GM23338 (cell line): ENCODE measurements around the gene DPH2. TPM values are rescaled to one million over a fixed set of nuclear protein-coding genes. Genes with fewer than 3 reads are reported as not detected.

Experiments used
- ATAC-seq: fragments of 200-7000 bp; cut with Tn5 transposase; 3 replicates; pipeline ENCODE4 v1.9.1; 2020
- DNase-seq: peaks from one replicate; pipeline ENCODE4 v3.0.0-alpha.2; 2015; ENCODE audit warnings: low spot score
- H2AFZ ChIP-seq: fragments of 200-600 bp; sonication (generic); 2 replicates; pipeline ENCODE4 v1.8.0; 2016; ENCODE audit warnings: antibody characterized with exemption, mild to moderate bottlenecking, moderate library complexity
- H3F3A ChIP-seq: fragments of 200-600 bp; sonication (generic); replicated peaks from 2 replicates; pipeline ENCODE4 v1.8.0; 2017; ENCODE audit warnings: antibody characterized with exemption, mixed run types, low read depth
- H3K27ac ChIP-seq: fragments of 200-600 bp; sonication (generic); 2 replicates; pipeline ENCODE4 v1.6.1; 2016; ENCODE audit warnings: low read depth
- H3K27me3 ChIP-seq: fragments of 200-600 bp; sonication (generic); 2 replicates; pipeline ENCODE4 v1.8.0; 2016; ENCODE audit warnings: mild to moderate bottlenecking, mixed run types, moderate library complexity; ENCODE audit not compliant: insufficient read depth
- H3K36me3 ChIP-seq: fragments of 200-600 bp; sonication (generic); 2 replicates; pipeline ENCODE4 v1.8.0; 2016; ENCODE audit warnings: mild to moderate bottlenecking; ENCODE audit not compliant: insufficient read depth
- H3K4me1 ChIP-seq: fragments of 200-600 bp; sonication (generic); 2 replicates; pipeline ENCODE4 v1.8.0; 2016; ENCODE audit warnings: mild to moderate bottlenecking, moderate library complexity; ENCODE audit not compliant: insufficient read depth
- H3K4me2 ChIP-seq: fragments of 200-600 bp; sonication (generic); 2 replicates; pipeline ENCODE4 v1.7.1; 2017; ENCODE audit warnings: mixed run types
- H3K4me3 ChIP-seq: fragments of 200-600 bp; sonication (generic); 2 replicates; pipeline ENCODE4 v1.6.1; 2016; ENCODE audit warnings: mixed run types
- H3K79me2 ChIP-seq: fragments of 200-600 bp; sonication (generic); replicated peaks from 2 replicates; pipeline ENCODE4 v1.8.0; 2017; ENCODE audit warnings: mild to moderate bottlenecking; ENCODE audit not compliant: insufficient read depth
- H3K9me2 ChIP-seq: fragments of 200-600 bp; sonication (generic); 2 replicates; pipeline ENCODE4 v1.8.0; 2017; ENCODE audit not compliant: insufficient read depth
- H4K20me1 ChIP-seq: fragments of 200-600 bp; sonication (generic); replicated peaks from 2 replicates; pipeline ENCODE4 v1.8.0; 2017; ENCODE audit warnings: mild to moderate bottlenecking; ENCODE audit not compliant: insufficient read depth
- H3K27ac Mint-ChIP-seq: 2 replicates; pipeline ENCODE4 v1.8.0; 2020; ENCODE audit warnings: inconsistent platforms, mild to moderate bottlenecking, moderate library complexity, mixed read lengths
- H3K27me3 Mint-ChIP-seq: 3 replicates; pipeline ENCODE4 v1.8.0; 2022; ENCODE audit warnings: low read depth, mild to moderate bottlenecking, moderate library complexity, mixed read lengths, inconsistent platforms; ENCODE audit not compliant: insufficient read depth, poor library complexity
- H3K36me3 Mint-ChIP-seq: 3 replicates; pipeline ENCODE4 v1.8.0; 2021; ENCODE audit warnings: low read depth, mild to moderate bottlenecking, inconsistent platforms, moderate library complexity, mixed read lengths
- H3K4me1 Mint-ChIP-seq: 3 replicates; pipeline ENCODE4 v1.8.0; 2020; ENCODE audit warnings: mild to moderate bottlenecking, inconsistent platforms, mixed read lengths
- H3K4me3 Mint-ChIP-seq: 3 replicates; pipeline ENCODE4 v1.8.0; 2021; ENCODE audit warnings: moderate library complexity, mild to moderate bottlenecking, inconsistent platforms, mixed read lengths
- H3K9me3 Mint-ChIP-seq: 3 replicates; pipeline ENCODE4 v1.8.0; 2020; ENCODE audit warnings: moderate library complexity, mild to moderate bottlenecking, inconsistent platforms, mixed read lengths
- CREB1 ChIP-seq: fragments of 250-450 bp; sonication (Bioruptor Pico); IDR thresholded peaks from 2 replicates; pipeline ENCODE4 v1.5.0; 2020; ENCODE audit warnings: low read depth, mild to moderate bottlenecking, moderate library complexity
- EZH2 ChIP-seq: fragments of 200-600 bp; sonication (generic); IDR thresholded peaks from one replicate; pipeline ENCODE4 v1.8.0; 2017; ENCODE audit warnings: antibody characterized with exemption, mild to moderate bottlenecking, low read depth; ENCODE audit not compliant: unreplicated experiment
- EZH2phosphoT487 ChIP-seq: fragments of 200-600 bp; sonication (generic); IDR thresholded peaks from one replicate; pipeline ENCODE4 v1.8.1; 2018; ENCODE audit warnings: antibody characterized with exemption; ENCODE audit not compliant: unreplicated experiment
- JUNB ChIP-seq: IDR thresholded peaks from one replicate; pipeline ENCODE4 v1.6.1; 2016; ENCODE audit warnings: antibody characterized with exemption; ENCODE audit not compliant: unreplicated experiment
- NANOG ChIP-seq: IDR thresholded peaks from 2 replicates; pipeline ENCODE4 v1.6.1; 2016; ENCODE audit warnings: antibody characterized with exemption, borderline replicate concordance
- POLR2AphosphoS5 ChIP-seq: IDR thresholded peaks from 2 replicates; pipeline ENCODE4 v1.6.1; 2016; ENCODE audit warnings: antibody characterized with exemption, low read depth
- STAT1 ChIP-seq: IDR thresholded peaks from one replicate; pipeline ENCODE4 v1.6.1; 2016; ENCODE audit warnings: antibody characterized with exemption; ENCODE audit not compliant: unreplicated experiment
- ZNF114 ChIP-seq: fragments of 250-450 bp; sonication (Bioruptor Pico); IDR thresholded peaks from 2 replicates; pipeline ENCODE4 v1.5.0; 2020; ENCODE audit warnings: mild to moderate bottlenecking, moderate library complexity
- ZNF331 ChIP-seq: fragments of 250-450 bp; sonication (Bioruptor Pico); IDR thresholded peaks from 2 replicates; pipeline ENCODE4 v1.5.0; 2020; ENCODE audit warnings: low read depth, mild to moderate bottlenecking, moderate library complexity
- polyA plus RNA-seq: library from polyadenylated mRNA; unstranded; fragments of >200 nt; fragmentation: Nextera tagmentation; extraction: Ambion mirVana; gene quantifications from 2 replicates; pipeline ENCODE4 v1.2.1, GENCODE V29; 2016
- total RNA-seq: library from RNA; depleted of rRNA; stranded (reverse); fragments of >200 nt; shearing (Covaris generic); gene quantifications from 2 replicates; pipeline ENCODE4 v1.2.3, GENCODE V29; 2014
- TF ChIP-seq, protein P1 (sequence below): IDR thresholded peaks from 2 replicates; pipeline ENCODE4 v1.6.1; 2016; ENCODE audit warnings: antibody characterized with exemption
- TF ChIP-seq, protein P2 (sequence below): IDR thresholded peaks from one replicate; pipeline ENCODE4 v1.6.1; 2018; ENCODE audit warnings: antibody characterized with exemption; ENCODE audit not compliant: unreplicated experiment
- TF ChIP-seq, protein P3 (sequence below), 2 experiments: fragments of 200-600 bp in 1 of 2; sonication (generic) in 1 of 2; conservative IDR thresholded peaks; 2 replicates each; pipeline versions ENCODE4 v1.5.1 to v1.6.1; 2016 to 2017; ENCODE audit warnings: antibody characterized with exemption in 2 of 2, low read depth in 2 of 2, mild to moderate bottlenecking in 2 of 2, moderate library complexity in 1 of 2
- TF ChIP-seq, protein P4 (sequence below): fragments of 250-450 bp; sonication (Bioruptor Pico); IDR thresholded peaks from 2 replicates; pipeline ENCODE4 v1.5.0; 2020; ENCODE audit warnings: mild to moderate bottlenecking, moderate library complexity

Gene DPH2
- total and polyA plus RNA-seq, 2 experiments from 2014 or later = 32.1 to 90.3 TPM

DNA sequence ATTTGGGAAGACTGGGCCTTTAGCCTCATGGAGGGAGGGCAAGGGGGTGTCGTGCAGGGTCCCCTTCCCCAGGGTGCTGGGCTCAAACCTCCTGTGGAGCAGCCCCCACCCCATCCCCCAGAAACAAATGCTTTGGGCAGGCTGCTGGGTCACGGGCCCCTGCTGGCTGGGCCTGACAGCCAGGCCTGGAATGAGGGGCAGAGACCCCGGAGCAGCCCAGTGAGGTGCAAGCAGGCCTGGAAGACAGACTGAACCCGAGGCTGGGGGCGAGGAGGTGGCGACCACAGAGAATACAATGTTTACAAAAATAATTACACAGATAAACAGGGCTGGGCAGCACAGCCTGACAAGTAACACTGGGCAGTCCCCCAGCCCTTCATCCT lies 26.9 kb downstream of the DPH2 start:
- Histone ChIP-seq H3K4me3 (no peak overlapping the region), H3K4me2 (no peak overlapping the region), H3K4me1 (peaks cover 10% of the 10 kb centered on the region), H3K79me2 (no peaks in the 10 kb centered on the region), H2AFZ (no peak overlapping the region), H3K36me3 (0 out of 2 replicates have a peak, but pooled peaks cover 3% of the 10 kb centered on the region), H3K27ac (no peak overlapping the region), H3K27me3 (peaks cover 6% of the 10 kb centered on the region; the same call in 1 of the 2 replicates), H4K20me1 (no peaks in the 10 kb centered on the region; the same call in 1 of the 2 replicates), H3K9me2 (no peaks in the 10 kb centered on the region), H3F3A (peaks cover 9% of the 10 kb centered on the region)
- H3K4me1 Mint-ChIP-seq = peaks cover 29% of the 10 kb centered on the region
- ATAC-seq = no peak
- H3K9me3 Mint-ChIP-seq = no peaks in the 10 kb centered on the region
- no peak for TF ChIP-seq ZNF331
- TF ChIP-seq STAT1 = no peak
- TF ChIP-seq, protein P1, sequence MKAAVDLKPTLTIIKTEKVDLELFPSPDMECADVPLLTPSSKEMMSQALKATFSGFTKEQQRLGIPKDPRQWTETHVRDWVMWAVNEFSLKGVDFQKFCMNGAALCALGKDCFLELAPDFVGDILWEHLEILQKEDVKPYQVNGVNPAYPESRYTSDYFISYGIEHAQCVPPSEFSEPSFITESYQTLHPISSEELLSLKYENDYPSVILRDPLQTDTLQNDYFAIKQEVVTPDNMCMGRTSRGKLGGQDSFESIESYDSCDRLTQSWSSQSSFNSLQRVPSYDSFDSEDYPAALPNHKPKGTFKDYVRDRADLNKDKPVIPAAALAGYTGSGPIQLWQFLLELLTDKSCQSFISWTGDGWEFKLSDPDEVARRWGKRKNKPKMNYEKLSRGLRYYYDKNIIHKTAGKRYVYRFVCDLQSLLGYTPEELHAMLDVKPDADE = no peak
- TF ChIP-seq JUNB = no peak
- TF ChIP-seq, protein P2, sequence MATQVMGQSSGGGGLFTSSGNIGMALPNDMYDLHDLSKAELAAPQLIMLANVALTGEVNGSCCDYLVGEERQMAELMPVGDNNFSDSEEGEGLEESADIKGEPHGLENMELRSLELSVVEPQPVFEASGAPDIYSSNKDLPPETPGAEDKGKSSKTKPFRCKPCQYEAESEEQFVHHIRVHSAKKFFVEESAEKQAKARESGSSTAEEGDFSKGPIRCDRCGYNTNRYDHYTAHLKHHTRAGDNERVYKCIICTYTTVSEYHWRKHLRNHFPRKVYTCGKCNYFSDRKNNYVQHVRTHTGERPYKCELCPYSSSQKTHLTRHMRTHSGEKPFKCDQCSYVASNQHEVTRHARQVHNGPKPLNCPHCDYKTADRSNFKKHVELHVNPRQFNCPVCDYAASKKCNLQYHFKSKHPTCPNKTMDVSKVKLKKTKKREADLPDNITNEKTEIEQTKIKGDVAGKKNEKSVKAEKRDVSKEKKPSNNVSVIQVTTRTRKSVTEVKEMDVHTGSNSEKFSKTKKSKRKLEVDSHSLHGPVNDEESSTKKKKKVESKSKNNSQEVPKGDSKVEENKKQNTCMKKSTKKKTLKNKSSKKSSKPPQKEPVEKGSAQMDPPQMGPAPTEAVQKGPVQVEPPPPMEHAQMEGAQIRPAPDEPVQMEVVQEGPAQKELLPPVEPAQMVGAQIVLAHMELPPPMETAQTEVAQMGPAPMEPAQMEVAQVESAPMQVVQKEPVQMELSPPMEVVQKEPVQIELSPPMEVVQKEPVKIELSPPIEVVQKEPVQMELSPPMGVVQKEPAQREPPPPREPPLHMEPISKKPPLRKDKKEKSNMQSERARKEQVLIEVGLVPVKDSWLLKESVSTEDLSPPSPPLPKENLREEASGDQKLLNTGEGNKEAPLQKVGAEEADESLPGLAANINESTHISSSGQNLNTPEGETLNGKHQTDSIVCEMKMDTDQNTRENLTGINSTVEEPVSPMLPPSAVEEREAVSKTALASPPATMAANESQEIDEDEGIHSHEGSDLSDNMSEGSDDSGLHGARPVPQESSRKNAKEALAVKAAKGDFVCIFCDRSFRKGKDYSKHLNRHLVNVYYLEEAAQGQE = no peak
- no peak for TF ChIP-seq EZH2
- TF ChIP-seq, protein P3, sequence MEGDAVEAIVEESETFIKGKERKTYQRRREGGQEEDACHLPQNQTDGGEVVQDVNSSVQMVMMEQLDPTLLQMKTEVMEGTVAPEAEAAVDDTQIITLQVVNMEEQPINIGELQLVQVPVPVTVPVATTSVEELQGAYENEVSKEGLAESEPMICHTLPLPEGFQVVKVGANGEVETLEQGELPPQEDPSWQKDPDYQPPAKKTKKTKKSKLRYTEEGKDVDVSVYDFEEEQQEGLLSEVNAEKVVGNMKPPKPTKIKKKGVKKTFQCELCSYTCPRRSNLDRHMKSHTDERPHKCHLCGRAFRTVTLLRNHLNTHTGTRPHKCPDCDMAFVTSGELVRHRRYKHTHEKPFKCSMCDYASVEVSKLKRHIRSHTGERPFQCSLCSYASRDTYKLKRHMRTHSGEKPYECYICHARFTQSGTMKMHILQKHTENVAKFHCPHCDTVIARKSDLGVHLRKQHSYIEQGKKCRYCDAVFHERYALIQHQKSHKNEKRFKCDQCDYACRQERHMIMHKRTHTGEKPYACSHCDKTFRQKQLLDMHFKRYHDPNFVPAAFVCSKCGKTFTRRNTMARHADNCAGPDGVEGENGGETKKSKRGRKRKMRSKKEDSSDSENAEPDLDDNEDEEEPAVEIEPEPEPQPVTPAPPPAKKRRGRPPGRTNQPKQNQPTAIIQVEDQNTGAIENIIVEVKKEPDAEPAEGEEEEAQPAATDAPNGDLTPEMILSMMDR (conservative IDR thresholded peaks at IDR 0.05; ENCODE audit: low read depth in 2 of 2) = no peak
- TF ChIP-seq ZNF114 (CRISPR knock-in tag) = no peak
- no peak for TF ChIP-seq POLR2AphosphoS5
- TF ChIP-seq EZH2phosphoT487 = no peak
- no peak for TF ChIP-seq CREB1 (CRISPR knock-in tag)
- TF ChIP-seq, protein P4, sequence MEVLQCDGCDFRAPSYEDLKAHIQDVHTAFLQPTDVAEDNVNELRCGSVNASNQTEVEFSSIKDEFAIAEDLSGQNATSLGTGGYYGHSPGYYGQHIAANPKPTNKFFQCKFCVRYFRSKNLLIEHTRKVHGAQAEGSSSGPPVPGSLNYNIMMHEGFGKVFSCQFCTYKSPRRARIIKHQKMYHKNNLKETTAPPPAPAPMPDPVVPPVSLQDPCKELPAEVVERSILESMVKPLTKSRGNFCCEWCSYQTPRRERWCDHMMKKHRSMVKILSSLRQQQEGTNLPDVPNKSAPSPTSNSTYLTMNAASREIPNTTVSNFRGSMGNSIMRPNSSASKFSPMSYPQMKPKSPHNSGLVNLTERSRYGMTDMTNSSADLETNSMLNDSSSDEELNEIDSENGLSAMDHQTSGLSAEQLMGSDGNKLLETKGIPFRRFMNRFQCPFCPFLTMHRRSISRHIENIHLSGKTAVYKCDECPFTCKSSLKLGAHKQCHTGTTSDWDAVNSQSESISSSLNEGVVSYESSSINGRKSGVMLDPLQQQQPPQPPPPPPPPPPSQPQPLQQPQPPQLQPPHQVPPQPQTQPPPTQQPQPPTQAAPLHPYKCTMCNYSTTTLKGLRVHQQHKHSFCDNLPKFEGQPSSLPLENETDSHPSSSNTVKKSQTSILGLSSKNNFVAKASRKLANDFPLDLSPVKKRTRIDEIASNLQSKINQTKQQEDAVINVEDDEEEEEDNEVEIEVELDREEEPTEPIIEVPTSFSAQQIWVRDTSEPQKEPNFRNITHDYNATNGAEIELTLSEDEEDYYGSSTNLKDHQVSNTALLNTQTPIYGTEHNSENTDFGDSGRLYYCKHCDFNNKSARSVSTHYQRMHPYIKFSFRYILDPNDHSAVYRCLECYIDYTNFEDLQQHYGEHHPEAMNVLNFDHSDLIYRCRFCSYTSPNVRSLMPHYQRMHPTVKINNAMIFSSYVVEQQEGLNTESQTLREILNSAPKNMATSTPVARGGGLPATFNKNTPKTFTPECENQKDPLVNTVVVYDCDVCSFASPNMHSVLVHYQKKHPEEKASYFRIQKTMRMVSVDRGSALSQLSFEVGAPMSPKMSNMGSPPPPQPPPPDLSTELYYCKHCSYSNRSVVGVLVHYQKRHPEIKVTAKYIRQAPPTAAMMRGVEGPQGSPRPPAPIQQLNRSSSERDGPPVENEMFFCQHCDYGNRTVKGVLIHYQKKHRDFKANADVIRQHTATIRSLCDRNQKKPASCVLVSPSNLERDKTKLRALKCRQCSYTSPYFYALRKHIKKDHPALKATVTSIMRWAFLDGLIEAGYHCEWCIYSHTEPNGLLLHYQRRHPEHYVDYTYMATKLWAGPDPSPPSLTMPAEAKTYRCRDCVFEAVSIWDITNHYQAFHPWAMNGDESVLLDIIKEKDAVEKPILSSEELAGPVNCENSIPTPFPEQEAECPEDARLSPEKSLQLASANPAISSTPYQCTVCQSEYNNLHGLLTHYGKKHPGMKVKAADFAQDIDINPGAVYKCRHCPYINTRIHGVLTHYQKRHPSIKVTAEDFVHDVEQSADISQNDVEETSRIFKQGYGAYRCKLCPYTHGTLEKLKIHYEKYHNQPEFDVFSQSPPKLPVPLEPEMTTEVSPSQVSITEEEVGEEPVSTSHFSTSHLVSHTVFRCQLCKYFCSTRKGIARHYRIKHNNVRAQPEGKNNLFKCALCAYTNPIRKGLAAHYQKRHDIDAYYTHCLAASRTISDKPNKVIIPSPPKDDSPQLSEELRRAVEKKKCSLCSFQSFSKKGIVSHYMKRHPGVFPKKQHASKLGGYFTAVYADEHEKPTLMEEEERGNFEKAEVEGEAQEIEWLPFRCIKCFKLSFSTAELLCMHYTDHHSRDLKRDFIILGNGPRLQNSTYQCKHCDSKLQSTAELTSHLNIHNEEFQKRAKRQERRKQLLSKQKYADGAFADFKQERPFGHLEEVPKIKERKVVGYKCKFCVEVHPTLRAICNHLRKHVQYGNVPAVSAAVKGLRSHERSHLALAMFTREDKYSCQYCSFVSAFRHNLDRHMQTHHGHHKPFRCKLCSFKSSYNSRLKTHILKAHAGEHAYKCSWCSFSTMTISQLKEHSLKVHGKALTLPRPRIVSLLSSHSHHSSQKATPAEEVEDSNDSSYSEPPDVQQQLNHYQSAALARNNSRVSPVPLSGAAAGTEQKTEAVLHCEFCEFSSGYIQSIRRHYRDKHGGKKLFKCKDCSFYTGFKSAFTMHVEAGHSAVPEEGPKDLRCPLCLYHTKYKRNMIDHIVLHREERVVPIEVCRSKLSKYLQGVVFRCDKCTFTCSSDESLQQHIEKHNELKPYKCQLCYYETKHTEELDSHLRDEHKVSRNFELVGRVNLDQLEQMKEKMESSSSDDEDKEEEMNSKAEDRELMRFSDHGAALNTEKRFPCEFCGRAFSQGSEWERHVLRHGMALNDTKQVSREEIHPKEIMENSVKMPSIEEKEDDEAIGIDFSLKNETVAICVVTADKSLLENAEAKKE (CRISPR knock-in tag) = no peak
- no peak for TF ChIP-seq NANOG
- no peak overlapping the region for H3K27ac Mint-ChIP-seq
- peaks cover 35% of the 10 kb centered on the region for H3K36me3 Mint-ChIP-seq
- DNase-seq = no peak
- H3K27me3 Mint-ChIP-seq = peaks cover 36% of the 10 kb centered on the region
- no peak overlapping the region for H3K4me3 Mint-ChIP-seq
